Hepatocyte (in vitro differentiated cells): Measurements from ENCODE around the gene SLIT1. TPM values are rescaled to one million over a fixed set of nuclear protein-coding genes. Genes with fewer than 3 reads are reported as not detected.

Experiments
- DNase-seq: peaks from one replicate; pipeline ENCODE4 v3.0.0-alpha.2; 2016; ENCODE audit warnings: low spot score
- H2AFZ ChIP-seq: fragments of 200-600 bp; sonication (generic); 2 replicates; pipeline ENCODE4 v1.6.0; 2016; ENCODE audit warnings: antibody characterized with exemption, mild to moderate bottlenecking
- H3K27ac ChIP-seq: fragments of 200-600 bp; sonication (generic); 2 replicates; pipeline ENCODE4 v1.5.1; 2016; ENCODE audit warnings: mild to moderate bottlenecking
- H3K27me3 ChIP-seq: fragments of 200-600 bp; sonication (generic); 2 replicates; pipeline ENCODE4 v1.6.1; 2016
- H3K36me3 ChIP-seq: fragments of 200-600 bp; sonication (generic); replicated peaks from 2 replicates; pipeline ENCODE4 v1.5.1; 2016; ENCODE audit warnings: low read depth; ENCODE audit not compliant: insufficient read depth
- H3K4me1 ChIP-seq: fragments of 200-600 bp; sonication (generic); 2 replicates; pipeline ENCODE4 v1.5.1; 2016; ENCODE audit warnings: mild to moderate bottlenecking, moderate library complexity; ENCODE audit not compliant: insufficient read depth
- H3K4me2 ChIP-seq: fragments of 200-600 bp; sonication (generic); 2 replicates; pipeline ENCODE4 v1.6.0; 2016
- H3K4me3 ChIP-seq: fragments of 200-600 bp; sonication (generic); 2 replicates; pipeline ENCODE4 v1.5.1; 2016; ENCODE audit warnings: mild to moderate bottlenecking
- H3K79me2 ChIP-seq: fragments of 200-600 bp; sonication (generic); 2 replicates; pipeline ENCODE4 v1.6.0; 2017; ENCODE audit warnings: mild to moderate bottlenecking
- H3K9me2 ChIP-seq: fragments of 200-600 bp; sonication (generic); replicated peaks from 2 replicates; pipeline ENCODE4 v1.6.0; 2017; ENCODE audit warnings: mild to moderate bottlenecking; ENCODE audit not compliant: insufficient read depth
- H3K9me3 ChIP-seq: fragments of 200-600 bp; sonication (generic); 2 replicates; pipeline ENCODE4 v1.5.1; 2016; ENCODE audit warnings: low read depth, mild to moderate bottlenecking
- H4K20me1 ChIP-seq: fragments of 200-600 bp; sonication (generic); 2 replicates; pipeline ENCODE4 v1.6.0; 2016; ENCODE audit warnings: mild to moderate bottlenecking; ENCODE audit not compliant: insufficient read depth, poor library complexity, severe bottlenecking
- CTCF ChIP-seq: fragments of 200-600 bp; sonication (generic); IDR thresholded peaks from 2 replicates; pipeline ENCODE4 v1.5.1; 2016; ENCODE audit warnings: antibody characterized with exemption, mild to moderate bottlenecking; ENCODE audit not compliant: poor library complexity
- EZH2 ChIP-seq: fragments of 200-600 bp; sonication (generic); IDR thresholded peaks from 2 replicates; pipeline ENCODE4 v1.6.1; 2016; ENCODE audit warnings: antibody characterized with exemption, mild to moderate bottlenecking, borderline replicate concordance
- EZH2phosphoT487 ChIP-seq: fragments of 200-600 bp; sonication (generic); IDR thresholded peaks from one replicate; pipeline ENCODE4 v1.6.1; 2018; ENCODE audit warnings: antibody characterized with exemption, mild to moderate bottlenecking, low read depth, moderate library complexity; ENCODE audit not compliant: unreplicated experiment, severe bottlenecking
- WGBS: methylation state at CpG from one replicate; pipeline ENCODE4 v1.1.6; 2016; ENCODE audit warnings: low lambda C conversion rate; ENCODE audit errors: missing lambda C conversion rate; 5-methylcytosine and 5-hydroxymethylcytosine counted together
- polyA plus RNA-seq: library from polyadenylated mRNA; unstranded; fragments of >200 nt; fragmentation: Nextera tagmentation; extraction: Ambion mirVana; gene quantifications from 2 replicates; pipeline ENCODE4 v1.2.1, GENCODE V29; 2016
- total RNA-seq: library from RNA; depleted of rRNA; stranded (reverse); fragments of >200 nt; gene quantifications from 2 replicates; pipeline ENCODE4 v1.2.3, GENCODE V29; 2014

The SLIT1 gene
- total and polyA plus RNA-seq, 2 experiments from 2014 or later = 0.47 to 0.65 TPM

- DNase-seq = no peak
Observed at GRCh38 chr10:97060441-97061084, 125.2 kb downstream of the SLIT1 start.

GRCh38 chr10:97059872-97060205 is 125.9 kb downstream of the SLIT1 start:
- H2AFZ ChIP-seq = no peak overlapping the region
- H4K20me1 ChIP-seq = no peaks in the 10 kb centered on the region
- H3K4me3 ChIP-seq = no peak overlapping the region
- H3K27me3 ChIP-seq = no peaks in the 10 kb centered on the region
- TF ChIP-seq EZH2 = no peak
- TF ChIP-seq CTCF = no peak
- WGBS = 81% methylated on average over 7 of the region's 7 CpGs
- H3K36me3 ChIP-seq = no peaks in the 10 kb centered on the region
- H3K79me2 ChIP-seq = no peaks in the 10 kb centered on the region
- no peaks in the 10 kb centered on the region for H3K9me3 ChIP-seq
- no peak overlapping the region for H3K27ac ChIP-seq
- DNase-seq = no peak
- no peak overlapping the region for H3K4me2 ChIP-seq
- no peaks in the 10 kb centered on the region for H3K9me2 ChIP-seq
- H3K4me1 ChIP-seq = no peaks in the 10 kb centered on the region

More at GRCh38 chr10:97060441-97061084, 125.2 kb downstream of the SLIT1 start:
- no peaks in the 10 kb centered on the region for H3K4me1 ChIP-seq
- WGBS = 90% methylated on average over 15 of the region's 15 CpGs
- H3K36me3 ChIP-seq = no peaks in the 10 kb centered on the region
- no peaks in the 10 kb centered on the region for H4K20me1 ChIP-seq
- no peaks in the 10 kb centered on the region for H3K27me3 ChIP-seq
- no peak overlapping the region for H3K4me3 ChIP-seq
- no peak overlapping the region for H2AFZ ChIP-seq
- no peak overlapping the region for H3K4me2 ChIP-seq
- no peaks in the 10 kb centered on the region for H3K79me2 ChIP-seq
- TF ChIP-seq EZH2 (no peak), EZH2phosphoT487 (no peak), CTCF (no peak)
- H3K27ac ChIP-seq = no peak overlapping the region
- H3K9me3 ChIP-seq = no peaks in the 10 kb centered on the region
- no peaks in the 10 kb centered on the region for H3K9me2 ChIP-seq

GRCh38 chr10:97059006-97059871 is 126.5 kb downstream of the SLIT1 start:
- DNase-seq = no peak
- Histone ChIP-seq H3K4me2 (no peak overlapping the region), H3K36me3 (no peaks in the 10 kb centered on the region), H3K9me2 (no peaks in the 10 kb centered on the region), H3K27me3 (no peaks in the 10 kb centered on the region), H3K4me3 (no peak overlapping the region), H4K20me1 (no peaks in the 10 kb centered on the region), H3K79me2 (no peaks in the 10 kb centered on the region), H2AFZ (no peak overlapping the region), H3K9me3 (no peaks in the 10 kb centered on the region), H3K27ac (no peak overlapping the region), H3K4me1 (no peaks in the 10 kb centered on the region)
- TF ChIP-seq EZH2 (no peak), EZH2phosphoT487 (no peak), CTCF (no peak)
- 85% methylated on average over 14 of the region's 14 CpGs for whole genome bisulfite sequencing
